Daoy (cell line): ENCODE measurements around the gene TMEM263. TPM values are rescaled to one million over a fixed set of nuclear protein-coding genes. Genes with fewer than 3 reads are reported as not detected.
A peak's percentile ranks its signal among the peaks of the same experiment; 100 is the strongest.
"Not testable (repeated sequence)": the region's sequence is repeated elsewhere in the genome, so short reads cannot be mapped to it uniquely, and the experiment has no call there.

ENCODE experiments used
- DNase-seq: peaks from one replicate; pipeline ENCODE4 v3.0.0-alpha.2; 2015; ENCODE audit warnings: low read depth
- total RNA-seq: library from RNA; depleted of rRNA; stranded (reverse); fragments of >200 nt; shearing (Covaris generic); gene quantifications from 2 replicates; pipeline ENCODE4 v1.2.3, GENCODE V29; 2014; rRNA removed

TMEM263 gene
- total RNA-seq, 1 experiment from 2014 or later, result 56.6 TPM

DNA sequence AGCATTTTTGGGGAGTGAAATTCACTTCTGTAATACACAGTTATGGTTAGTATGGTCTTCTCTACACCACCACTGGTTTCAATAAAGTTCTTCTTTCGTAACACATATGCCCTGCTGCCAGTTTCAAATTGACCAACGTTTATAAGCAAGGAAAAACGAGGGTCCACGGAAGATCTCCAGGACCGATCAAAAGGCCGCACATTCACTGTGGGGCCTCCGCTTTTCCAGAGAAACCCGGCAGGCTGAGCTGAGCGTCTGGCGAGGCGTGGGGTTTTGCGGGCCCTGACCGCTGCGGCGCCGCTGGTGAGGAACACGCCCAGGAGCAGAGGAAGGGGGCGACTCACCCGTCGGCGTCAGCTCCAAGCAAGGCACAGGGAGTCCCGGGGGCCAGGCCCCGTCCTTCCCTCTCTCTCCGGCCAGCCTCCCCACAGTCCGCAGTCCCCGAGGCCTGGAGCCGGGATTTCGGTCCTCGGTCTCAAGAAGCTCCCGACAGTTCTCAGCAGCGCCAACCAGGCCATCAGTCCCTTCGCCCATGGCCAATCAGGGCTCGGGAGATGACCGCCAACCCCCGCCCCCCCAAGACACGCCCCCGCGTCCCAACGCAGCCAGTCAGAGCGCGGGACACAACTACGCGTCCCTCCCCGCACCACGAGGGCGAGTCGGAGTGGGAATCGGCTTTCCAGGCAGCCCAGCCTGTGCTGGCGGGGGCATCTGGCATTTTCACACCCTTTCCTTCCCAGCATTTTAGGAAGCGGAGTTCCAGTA lies 31.1 kb downstream of the TMEM263 start, which contains the start of gene MTERF2:
Gene MTERF2 (minus strand): TSS at position 522 of the 765 bp plus-strand sequence. CDS start 8,432 bp downstream, outside the sequence.
- DNase-seq, result peak; percentile 99

DNA sequence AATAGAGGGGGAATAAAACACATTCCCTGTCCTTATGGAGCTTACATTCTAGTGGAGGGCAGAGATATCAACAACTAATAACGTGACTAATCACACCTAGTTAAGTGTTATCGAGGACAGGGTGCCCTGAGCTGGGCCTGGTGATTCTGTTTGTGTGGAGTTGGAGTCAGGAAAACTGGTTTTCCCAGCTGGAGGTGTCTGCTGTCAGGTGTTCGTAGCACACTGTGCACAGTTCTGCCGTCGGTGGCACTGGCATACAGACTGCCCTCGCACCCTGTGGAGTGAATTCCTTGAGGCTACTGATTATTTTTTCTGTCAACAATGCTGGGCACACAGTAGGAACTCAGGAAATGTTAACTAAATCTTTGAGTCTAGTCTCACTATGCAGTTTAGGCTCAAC lies 32.1 kb downstream of the TMEM263 start:
- DNase-seq, result no peak

DNA sequence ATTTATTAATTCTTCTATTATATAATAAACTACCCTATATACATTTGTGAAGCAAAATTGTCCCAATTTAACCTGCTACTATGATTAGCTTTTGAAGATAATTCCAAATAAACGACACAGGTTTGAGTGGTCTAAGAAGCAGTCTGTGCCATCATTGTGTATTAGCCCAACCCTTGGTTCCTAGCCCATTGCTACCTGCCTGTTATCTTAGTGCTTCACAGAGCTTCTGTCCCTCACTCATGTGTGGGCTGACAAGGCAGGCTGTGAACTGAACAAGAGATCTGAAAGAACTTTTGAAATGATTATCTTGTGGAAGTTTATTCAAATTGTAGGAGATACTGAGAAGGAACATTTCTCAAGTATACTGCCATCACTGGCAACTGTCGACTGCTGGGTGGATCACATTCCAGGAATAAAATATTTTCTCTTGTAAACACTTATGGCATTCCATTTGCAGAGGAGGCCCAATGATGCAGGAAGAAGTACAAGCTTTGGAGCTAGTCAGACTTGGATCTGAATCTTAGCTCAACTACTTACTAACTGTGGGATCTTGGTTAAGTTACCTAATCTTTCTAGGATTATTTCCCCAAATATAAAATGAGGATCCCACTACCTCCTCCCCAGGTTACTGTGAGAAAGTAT lies 39.0 kb downstream of the TMEM263 start:
- DNase-seq, result no peak

DNA sequence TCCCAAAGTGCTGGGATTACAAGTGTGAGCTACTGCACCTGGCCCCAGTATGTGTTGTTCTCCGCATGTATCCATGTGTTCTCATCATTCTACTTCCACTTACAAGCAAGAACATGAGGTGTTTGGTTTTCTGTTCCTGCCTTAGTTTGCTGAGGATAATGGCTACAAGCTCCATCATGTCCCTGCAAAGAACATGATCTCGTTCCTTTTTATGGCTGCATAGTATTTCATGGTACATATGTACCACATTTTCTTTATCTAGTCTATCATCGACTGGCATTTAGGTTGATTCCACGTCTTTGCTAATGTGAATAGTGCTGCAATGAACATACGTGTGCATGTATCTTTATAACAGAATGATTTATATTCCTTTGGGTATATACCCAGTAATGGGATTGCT lies 40.4 kb downstream of the TMEM263 start:
- DNase-seq, result not testable (repeated sequence)

DNA sequence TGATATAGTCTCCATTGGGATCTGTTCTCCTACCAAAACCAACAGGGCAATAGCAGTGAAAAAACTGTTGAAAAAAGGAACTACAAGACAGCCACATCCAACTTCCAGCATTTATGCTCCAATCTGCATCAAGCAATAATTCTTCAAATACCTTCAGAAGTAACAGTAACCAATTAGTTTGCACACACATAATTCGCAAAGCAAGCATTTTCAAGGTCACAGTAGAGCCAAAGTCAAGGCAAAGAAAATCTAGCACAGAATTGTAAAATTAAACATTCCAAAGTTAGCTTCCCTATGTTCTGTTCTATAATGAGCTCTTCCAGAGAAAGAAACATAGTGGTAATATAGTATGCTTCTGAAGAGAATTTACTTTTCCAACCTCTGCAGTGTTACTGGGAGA lies 42.2 kb downstream of the TMEM263 start:
- no peak for DNase-seq

DNA sequence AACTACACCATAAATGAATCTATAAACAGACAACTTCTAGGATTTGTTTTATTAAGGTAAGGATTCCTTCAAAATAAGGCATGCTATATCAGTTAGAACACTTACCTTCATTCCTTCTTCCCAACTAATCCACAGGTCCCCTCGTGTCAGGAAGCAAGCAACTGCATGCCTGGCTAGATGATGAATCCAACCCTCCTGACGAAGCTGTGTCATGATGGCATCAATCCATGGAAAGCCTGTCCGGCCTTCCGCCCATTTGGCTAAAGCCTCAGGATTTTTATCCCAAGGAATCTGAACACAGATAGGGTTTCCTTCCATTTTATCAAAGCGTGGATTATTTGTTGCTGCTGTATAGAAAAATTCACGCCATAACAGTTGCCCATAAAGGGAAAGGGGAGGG lies 43.7 kb downstream of the TMEM263 start:
- no peak for DNase-seq

DNA sequence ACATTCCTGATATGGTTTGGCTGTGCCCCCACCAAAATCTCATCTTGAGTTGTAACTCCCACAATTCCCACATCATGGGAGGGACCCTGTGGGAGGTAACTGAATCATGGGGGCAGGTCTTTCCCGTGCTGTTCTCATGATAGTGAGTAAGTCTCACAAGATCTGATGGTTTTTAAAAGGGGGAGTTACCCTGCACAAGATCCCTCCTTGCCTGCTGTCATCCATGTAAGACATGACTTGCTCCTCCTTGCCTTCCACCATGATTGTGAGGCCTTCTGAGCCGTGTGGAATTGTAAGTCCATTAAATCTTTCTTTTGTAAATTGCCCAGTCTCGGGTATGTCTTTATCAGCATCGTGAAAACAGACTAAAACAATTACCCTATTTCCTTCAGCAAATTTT lies 47.0 kb downstream of the TMEM263 start:
- DNase-seq, result not testable (repeated sequence)

DNA sequence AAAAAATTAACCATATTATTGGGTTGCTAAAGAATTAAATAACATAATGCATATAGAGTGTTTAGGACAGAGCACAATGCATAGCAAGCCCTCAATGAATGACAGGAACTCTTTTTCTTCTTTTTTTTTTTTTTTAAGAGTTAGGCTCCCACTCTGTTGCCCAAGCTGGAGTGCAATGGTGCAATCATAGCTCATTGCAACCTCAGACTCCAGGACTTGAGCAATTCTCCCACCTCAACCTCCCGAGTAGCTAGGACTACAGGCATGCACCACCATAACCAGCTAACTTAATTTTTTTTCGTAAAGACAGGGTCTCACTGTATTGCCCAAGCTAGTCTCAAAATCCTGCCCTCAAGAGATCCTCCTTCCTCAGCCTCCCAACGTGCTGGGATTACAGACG lies 51.7 kb downstream of the TMEM263 start:
- DNase-seq, result no peak

DNA sequence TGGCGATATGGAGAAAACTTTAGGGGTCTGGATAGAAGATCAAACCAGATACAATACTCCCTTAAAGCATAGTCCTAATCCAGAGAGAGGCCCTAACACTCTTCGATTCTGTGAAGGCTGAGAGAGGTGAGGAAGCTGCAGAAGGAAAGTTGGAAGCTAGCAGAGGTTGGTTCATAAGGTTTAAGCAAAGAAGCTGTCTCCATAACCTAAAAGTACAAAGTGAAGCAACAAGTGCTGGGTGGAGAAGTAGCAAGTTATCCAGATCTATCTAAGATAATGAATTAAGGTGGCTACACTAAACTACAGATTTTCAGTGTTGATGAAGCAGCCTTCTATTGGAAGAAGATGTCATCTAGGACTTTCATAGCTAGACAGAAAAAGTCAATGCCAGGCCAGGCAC lies 55.8 kb downstream of the TMEM263 start:
- no peak for DNase-seq

DNA sequence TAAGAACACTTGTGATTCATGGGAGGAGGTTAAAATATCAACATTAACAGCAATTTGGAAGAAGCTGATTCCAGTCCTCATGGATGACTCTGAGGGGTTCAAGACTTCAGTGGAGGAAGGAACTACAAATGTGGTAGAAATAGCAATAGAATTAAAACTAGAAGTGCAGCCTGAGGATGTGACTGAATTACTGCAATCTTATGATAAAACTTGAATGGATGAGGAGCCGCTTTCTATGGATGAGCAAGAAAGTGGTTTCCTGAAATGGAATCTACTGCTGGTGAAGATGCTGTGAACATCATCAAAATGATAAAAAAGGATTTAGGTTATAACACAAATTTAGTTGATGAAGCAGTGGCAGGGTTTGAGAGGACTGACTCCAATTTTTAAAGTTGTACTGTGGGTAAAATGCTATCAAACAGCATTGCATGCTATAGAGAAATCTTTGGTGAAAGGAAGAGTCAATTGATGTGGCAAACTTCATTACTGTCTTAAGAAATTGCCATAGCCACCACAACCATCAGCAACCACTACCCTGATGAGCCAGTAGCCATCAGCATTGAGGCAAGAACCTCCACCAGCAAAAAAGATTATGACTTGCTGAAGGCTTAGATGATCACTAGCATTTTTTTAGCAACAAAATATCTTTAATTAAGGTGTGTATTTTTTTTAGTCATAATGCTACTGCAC lies 57.2 kb downstream of the TMEM263 start:
- no peak for DNase-seq

DNA sequence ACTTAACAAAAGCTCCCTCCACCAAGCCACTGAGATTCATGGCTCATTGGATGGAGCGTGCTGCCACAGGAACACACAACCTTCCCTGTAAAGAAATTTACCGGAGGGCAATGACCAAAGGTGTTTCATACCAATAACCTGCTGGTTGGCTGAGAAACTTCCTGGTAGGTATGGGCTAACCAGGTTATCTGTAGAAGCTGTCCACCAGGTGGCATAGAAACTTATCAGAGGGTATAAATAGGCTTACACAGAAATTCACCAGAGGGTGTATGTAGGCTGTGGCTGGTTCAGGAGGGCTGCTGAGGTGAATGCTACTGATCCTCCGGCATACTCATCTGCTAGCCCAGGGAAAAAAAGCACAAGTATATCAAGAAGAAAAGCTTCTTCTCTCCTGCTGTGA lies 58.3 kb downstream of the TMEM263 start:
- no peak for DNase-seq

DNA sequence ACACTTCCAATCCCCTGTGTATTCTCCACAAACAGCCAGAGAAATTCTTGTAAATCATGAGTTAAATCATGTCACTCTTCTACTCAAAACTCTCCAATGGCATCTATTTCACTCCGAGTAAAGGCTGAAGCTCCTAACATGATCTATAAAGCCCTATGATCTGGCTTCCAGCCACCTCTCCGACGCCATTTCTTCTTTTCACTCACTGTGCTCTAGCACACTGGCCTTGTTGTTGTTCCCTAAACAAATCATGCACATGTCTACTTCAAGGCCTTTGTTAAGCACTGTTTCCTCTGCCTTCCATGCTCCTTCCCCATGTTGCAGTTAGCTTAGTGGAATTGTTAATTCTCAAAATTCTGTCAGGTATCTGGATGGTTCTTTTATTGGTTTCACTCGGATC lies 61.3 kb downstream of the TMEM263 start:
- DNase-seq, result no peak

DNA sequence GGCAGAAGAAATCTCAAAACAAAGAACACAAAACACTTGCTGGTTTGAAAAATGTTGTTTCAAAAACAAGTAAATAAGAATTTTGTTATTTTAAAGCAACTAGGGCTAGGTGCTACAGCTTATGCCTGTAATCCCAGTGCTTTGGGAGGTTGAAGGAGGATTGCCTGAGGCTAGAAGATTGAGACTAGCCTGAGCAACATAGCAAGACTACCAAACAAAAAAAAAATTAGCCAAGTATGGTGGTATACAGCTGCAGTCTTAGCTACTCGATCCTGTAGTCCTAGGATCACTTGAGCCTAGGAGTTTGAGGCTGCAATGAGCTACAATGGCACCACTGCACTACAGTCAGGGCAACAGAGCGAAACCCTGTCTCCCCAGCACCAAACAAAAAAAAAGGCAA lies 63.8 kb downstream of the TMEM263 start:
- DNase-seq, result no peak

Other genes with a start within 250 kb of the TMEM263 start
- 15.5 and 21.9 TPM in 2 replicates for gene RIC8B, start 181.2 kb upstream of the TMEM263 start, total RNA-seq
- gene MTERF2, start 31.2 kb downstream of the TMEM263 start, total RNA-seq, result 7.5 and 25.9 TPM in 2 replicates
- 10.8 and 16.5 TPM in 2 replicates for gene CRY1, start 137.6 kb downstream of the TMEM263 start, total RNA-seq